ENCODE results near the gene ADORA2B.
"Not testable (repeated sequence)": the region's sequence is repeated elsewhere in the genome, so short reads cannot be mapped to it uniquely, and the experiment has no call there.

Gene ADORA2B

GRCh38 chr17:15944759-15945526 is at the start of gene ADORA2B:
Gene ADORA2B (plus strand): TSS chr17:15945130. CDS start chr17:15945249, 119 bp downstream.
- DNase-seq (ENCODE audit: low read depth, low spot score) = no peak

DNA sequence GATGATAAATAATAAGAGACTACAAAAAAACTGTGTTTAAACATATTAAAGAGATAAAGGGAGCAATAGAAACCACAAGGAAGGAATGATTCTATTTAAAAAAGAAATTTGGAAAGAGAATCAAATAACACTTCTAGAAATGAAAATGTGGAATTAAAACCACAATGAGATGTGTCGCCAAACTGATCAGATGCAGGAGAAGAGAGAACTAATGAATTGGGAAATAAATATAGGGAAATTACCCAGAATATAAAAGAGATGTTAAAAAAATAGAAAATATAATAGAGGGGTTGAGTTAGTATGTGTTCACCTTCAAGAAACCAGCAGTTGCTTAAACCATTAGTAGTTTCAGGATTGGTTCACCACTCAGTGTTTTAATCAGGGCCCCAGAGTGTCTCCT is 48.7 kb upstream of the ADORA2B start:
- no peak for DNase-seq (ENCODE audit: low read depth, low spot score)

- no peak for DNase-seq (ENCODE audit: low read depth, low spot score)
Observed at GRCh38 chr17:15896834-15897233, 48.1 kb upstream of the ADORA2B start.

DNA sequence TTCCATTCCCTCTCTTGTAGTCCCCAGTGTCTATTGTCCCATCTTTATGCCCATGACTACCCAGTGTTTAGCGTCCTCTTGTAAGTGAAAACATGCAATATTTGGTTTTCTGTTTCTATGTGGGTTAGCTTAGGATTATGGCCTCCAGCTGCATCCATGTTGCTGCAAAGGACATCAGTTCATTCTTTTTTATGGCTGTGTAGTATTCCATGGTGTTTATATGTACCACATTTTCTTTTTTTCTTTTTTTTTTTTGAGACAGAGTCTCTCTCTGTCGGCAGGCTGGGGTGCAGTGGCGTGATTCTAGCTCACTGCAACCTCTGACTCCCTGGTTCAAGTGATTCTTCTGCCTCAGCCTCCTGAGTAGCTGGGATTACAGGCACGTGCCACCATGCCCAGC is 45.3 kb upstream of the ADORA2B start:
- not testable (repeated sequence) for DNase-seq (ENCODE audit: low read depth, low spot score)

DNA sequence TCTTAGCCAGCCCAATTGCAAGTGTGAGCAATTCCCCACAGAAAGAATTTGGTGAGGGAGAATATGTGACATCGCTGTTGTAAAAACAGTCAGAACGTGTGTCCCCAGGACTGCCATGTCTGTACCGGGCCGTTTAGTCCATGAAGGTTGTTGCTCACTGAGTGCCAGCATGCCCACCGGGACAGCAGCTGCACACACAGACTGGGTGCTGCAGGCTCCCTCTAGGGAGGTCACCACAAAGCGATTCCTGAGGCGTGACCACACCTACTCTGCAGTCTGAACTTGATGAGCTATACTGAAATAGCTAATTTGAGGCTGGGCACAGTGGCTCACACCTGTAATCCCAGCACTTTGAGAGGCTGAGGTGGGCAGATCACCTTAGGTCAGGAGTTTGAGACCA is 44.1 kb upstream of the ADORA2B start:
- DNase-seq (ENCODE audit: low read depth, low spot score) = no peak

DNA sequence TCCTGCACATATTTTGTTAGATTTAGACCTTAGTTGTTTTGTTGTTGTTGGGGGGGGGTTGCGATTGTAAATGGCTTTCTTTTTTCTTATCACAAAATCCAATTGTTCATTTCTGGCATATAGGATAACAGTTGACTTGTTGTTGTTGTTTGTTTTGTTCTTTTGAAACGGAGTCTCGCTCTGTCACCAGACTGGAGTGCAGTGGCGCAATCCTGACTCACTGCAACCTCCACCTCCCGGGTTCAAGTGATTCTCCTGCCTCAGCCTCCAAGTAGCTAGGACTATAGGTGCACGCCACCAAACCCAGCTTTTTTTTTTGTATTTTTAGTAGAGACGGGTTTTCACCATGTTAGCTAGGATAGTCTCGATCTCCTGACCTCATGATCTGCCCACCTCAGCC is 39.7 kb upstream of the ADORA2B start:
- DNase-seq (ENCODE audit: low read depth, low spot score) = not testable (repeated sequence)

DNA sequence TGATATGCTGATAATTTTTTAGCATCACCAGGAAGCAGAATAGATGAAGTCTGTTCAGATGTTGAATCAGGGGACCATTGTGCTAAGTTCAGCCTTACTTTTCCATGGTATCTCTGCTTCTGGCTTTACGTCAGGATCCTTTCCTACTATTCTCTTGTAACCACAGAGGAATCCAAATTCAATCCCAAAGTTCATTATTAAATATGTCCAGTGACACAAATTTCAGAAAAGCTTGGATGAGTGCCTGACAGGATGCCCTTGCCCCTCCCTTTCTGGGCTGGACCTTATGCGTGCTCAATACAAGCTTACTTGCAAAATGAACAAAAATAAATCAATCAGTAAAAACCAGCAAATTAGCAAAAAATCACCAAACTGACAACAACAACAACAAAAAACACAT is 37.6 kb upstream of the ADORA2B start:
- no peak for DNase-seq (ENCODE audit: low read depth, low spot score)

DNA sequence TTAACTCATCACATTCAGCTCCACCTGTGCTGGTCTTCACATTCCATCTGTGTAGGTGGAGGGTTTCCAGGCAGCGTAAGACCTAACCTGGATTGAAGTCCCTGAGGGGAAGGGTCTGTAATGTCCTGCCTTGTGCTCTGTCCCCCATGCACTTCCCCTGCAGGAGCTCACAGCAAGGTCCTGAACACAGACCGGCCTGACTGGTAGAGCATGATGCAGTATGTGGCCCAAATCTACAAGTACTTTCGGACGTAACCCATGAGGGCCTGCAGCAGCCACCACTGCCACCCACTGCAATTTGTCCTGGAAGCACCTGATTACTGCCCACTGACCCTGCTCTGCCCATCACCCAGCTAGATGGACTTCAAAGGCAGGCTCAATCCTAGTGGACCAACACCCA is 36.6 kb upstream of the ADORA2B start:
- no peak for DNase-seq (ENCODE audit: low read depth, low spot score)

GRCh38 chr17:15909481-15909991 is 35.4 kb upstream of the ADORA2B start:
- no peak for DNase-seq (ENCODE audit: low read depth, low spot score)

GRCh38 chr17:15910791-15911190 is 34.1 kb upstream of the ADORA2B start:
- no peak for DNase-seq (ENCODE audit: low read depth, low spot score)

- not testable (repeated sequence) for DNase-seq (ENCODE audit: low read depth, low spot score)
Observed at GRCh38 chr17:15911701-15912100, 33.2 kb upstream of the ADORA2B start.

DNA sequence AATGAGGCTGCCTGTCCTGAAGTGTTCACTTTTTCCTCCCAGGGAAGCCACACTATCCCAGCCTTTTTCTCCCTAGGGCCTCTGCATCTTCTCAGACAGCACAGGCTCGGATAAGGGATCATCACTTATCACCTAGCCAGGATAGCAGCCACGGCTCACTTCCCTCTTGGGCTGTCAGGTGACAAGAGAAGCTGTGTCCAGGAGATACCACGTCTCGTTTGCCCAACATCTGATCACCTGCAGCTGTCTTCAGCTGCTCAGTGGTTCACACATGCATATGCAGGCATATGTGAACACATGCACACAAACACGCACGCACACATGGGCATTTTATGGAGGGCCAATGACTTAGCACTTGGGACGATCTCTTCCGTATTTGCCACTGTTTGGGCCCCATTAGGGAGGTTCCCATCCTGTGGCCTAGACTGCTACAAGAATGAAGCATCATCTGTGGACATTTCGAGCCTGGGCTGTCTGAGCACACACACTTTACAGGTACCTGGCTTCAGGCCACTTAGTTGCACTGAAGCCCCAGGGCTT is 32.4 kb upstream of the ADORA2B start:
- no peak for DNase-seq (ENCODE audit: low read depth, low spot score)

DNA sequence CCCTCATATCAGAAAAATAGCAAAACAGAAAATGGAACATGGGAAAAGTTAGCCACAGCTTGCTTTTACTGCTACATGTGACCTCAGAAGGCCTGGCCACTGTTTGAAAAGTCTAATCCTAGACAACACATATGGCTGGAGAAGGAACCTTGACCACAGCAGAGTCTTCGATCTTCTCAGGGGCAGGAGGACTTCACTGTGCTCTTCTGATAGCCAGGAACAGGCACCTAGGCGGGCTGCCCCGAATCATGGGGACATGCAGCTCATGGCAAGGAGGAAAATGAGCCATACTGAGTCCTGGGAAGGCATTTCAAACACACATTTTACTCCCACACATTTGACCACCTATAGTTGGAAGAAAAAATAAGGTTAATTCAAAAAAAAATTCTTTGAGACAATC is 31.1 kb upstream of the ADORA2B start:
- no peak for DNase-seq (ENCODE audit: low read depth, low spot score)

- DNase-seq (ENCODE audit: low read depth, low spot score) = no peak
Observed at GRCh38 chr17:15914400-15915170, 30.3 kb upstream of the ADORA2B start.

GRCh38 chr17:15915961-15916360 is 29.0 kb upstream of the ADORA2B start:
- DNase-seq (ENCODE audit: low read depth, low spot score) = no peak

DNA sequence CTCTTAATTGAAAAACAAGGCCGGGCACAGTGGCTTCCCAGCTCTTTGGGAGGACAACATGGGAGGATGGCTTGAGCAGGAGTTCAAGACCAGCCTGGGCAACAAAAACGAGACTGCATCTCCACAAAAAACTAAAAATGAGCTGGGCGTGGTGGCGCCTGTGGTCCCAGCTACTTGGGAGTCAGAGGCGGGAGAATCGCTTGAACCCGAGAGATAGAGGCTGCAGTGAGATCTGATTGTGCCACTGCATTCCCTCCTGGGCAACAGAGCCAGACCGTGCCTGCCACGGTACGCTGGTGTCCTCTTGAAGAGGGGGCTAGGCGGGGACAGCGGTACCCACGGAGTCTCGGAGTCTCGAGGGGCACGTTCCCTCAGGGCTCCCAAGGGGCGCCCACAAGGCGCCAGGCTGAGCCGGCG is 27.9 kb upstream of the ADORA2B start:
- no peak for DNase-seq (ENCODE audit: low read depth, low spot score)

DNA sequence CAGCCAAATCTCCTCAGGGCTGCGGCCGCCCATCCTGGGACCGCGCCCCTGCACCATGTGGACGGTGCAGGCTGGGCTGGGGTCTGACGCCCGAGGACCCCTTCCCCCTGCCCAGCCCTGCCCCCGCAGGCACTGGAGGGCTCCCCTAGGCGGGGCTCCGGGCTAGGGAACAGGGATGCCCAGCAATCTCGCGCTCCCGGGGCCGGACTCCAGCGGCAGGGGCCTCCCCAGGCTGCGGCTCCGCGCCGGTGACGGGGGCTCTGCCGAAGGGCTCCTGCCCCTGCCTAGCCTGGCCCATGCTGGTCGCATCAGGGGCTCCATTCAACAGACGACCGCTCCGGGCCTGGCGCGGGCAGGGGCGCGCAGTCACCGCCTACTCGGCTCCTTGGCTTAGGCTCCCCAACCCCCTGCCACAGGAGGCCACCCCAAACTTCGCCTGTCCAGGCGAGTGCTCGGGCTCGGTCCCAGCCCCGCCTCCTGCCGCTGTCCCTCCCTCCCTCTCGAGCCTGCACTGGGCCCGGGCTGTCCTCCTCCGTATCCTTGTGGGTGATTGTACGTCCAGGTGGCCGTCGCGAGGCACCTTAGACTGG is 27.4 kb upstream of the ADORA2B start:
- DNase-seq (ENCODE audit: low read depth, low spot score) = no peak

GRCh38 chr17:15918261-15918660 is 26.7 kb upstream of the ADORA2B start:
- no peak for DNase-seq (ENCODE audit: low read depth, low spot score)

DNA sequence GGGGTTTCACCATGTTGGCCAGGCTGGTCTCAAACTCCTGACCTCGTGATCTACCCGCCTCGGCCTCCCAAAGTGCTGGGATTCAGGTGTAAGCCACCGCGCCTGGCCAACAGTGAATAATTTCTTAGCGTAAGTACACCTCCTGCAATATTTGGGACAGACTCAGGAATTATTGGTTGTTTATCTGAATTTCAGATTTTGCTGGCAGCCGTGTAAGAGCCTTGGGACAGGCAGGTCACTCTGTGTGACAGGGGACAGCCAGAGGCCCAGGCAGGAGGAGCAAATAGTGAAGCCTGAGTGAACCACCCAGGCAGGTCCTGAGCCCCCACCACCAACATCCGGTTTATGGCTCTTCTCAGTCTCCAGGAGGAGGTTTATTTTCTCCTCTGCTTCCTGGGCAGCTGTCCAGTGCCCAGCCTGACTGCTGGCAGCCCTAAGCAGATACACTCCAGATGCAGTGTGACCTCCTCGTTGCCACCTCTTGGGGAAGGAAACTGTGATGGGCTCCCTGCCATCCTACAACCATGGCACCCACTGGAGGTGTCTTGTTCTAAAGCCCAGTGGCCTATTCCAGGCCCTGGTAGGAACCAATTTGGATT is 26.2 kb upstream of the ADORA2B start:
- DNase-seq (ENCODE audit: low read depth, low spot score) = no peak

DNA sequence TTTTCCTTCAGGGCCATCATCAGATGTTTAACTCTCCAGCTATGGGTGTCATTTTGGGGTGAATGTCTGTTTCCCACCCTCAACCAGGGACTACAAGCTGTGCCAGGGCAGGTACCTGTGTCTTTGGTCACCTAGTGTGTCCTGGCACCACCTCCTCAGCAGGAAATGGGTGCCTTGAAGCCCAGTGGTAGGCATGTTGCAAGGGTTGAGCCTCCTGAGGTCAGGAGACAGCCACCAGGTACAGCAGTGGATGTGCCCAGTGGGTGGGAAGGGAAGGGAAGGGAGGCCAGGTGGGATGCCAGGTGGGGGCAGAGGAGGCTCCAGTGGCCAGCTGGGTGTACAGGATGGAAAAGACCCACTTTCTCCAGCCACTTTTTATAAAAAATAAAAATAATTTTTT is 25.5 kb upstream of the ADORA2B start:
- no peak for DNase-seq (ENCODE audit: low read depth, low spot score)

DNA sequence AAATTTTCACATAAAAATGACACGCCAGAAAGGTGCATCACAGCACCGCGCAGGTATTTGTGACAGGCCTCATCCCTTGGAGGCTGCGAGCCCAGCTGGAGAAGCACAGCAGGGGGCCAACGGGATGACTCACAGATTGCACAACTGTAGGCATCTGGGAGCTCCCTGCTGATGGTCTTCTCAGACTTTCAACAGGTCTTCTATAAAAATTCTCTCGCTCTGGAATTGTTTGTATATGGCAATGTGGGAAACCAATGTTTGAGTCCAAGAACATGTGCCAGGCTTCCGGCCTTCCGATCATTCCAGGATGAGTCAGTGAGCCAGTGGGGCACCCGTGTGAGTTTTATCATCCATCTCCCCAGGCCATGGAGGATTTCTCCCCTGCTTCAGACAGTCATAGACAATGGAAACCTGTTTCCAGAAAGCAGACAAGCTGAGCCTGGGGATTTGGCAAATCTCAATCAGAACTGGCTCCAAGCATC is 24.1 kb upstream of the ADORA2B start:
- no peak for DNase-seq (ENCODE audit: low read depth, low spot score)

DNA sequence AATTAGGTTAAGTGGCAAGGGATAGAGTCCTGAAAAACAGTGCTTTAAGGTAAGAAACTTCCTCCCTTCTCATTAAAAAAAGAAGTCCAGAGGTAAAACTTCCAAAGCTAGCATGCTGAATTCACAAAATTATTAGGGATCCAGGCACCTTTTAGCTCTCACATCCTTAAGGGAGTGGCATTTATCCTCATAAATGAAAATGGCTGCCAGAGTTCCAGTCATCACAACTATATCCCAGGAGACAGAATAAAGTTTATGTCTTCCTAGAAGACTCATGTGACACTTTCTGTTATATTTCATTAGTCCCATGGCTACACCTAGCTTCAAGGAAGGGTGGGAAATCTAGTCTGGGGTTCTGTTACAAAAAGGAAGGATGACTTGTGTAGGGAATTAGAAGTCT is 23.3 kb upstream of the ADORA2B start:
- DNase-seq (ENCODE audit: low read depth, low spot score) = no peak
